Measurements from ENCODE around the gene NEUROD2. TPM values are rescaled to one million over a fixed set of nuclear protein-coding genes. Genes with fewer than 3 reads are reported as not detected.

Gene NEUROD2
- total and polyA plus RNA-seq, 2 experiments from 2014 or later, result not detected

- Histone ChIP-seq H3K9me3 (ENCODE audit: low read depth) (no peaks in the 10 kb centered on the region), H3K27me3 (peaks cover 97% of the 10 kb centered on the region), H3K4me3 (no peak overlapping the region), H3K27ac (no peak overlapping the region), H3K36me3 (no peaks in the 10 kb centered on the region), H3K4me1 (ENCODE audit: low read depth) (no peaks in the 10 kb centered on the region)
- DNase-seq (ENCODE audit: low read depth in 1 of 2, low spot score in 1 of 2), result no peak
- no peak for TF ChIP-seq CTCF (IDR thresholded peaks at IDR 0.05; ENCODE audit: low read depth, low read length)
These were observed 9.4 kb upstream of the NEUROD2 start for GRCh38 chr17:39617100-39617445.

DNA sequence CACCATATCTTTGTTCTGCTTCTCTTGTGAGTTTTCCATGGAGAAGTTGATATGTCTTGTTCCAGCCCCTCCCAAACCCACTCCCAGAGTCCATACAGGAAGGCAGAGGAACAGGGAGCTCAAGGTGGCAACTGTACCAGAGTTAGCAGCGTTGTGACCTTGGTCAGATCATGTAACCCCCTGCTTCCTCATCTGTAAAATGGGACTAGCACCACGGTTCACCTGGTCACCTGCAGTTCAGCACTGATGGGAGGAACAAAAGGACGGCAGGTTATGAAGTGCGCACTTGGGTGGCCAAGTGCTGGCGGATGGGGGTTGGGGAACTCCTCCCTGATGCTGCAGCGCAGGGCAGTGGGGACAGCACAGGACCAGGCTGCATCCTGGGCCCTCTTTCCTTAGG lies 7.7 kb upstream of the NEUROD2 start:
- Histone ChIP-seq H3K4me1 (ENCODE audit: low read depth) (no peaks in the 10 kb centered on the region), H3K27ac (no peak overlapping the region), H3K4me3 (no peak overlapping the region), H3K36me3 (no peaks in the 10 kb centered on the region), H3K27me3 (peaks cover 100% of the 10 kb centered on the region), H3K9me3 (ENCODE audit: low read depth) (no peaks in the 10 kb centered on the region)
- DNase-seq (ENCODE audit: low read depth in 1 of 2, low spot score in 1 of 2), result no peak
- no peak for TF ChIP-seq CTCF (IDR thresholded peaks at IDR 0.05; ENCODE audit: low read depth, low read length)

DNA sequence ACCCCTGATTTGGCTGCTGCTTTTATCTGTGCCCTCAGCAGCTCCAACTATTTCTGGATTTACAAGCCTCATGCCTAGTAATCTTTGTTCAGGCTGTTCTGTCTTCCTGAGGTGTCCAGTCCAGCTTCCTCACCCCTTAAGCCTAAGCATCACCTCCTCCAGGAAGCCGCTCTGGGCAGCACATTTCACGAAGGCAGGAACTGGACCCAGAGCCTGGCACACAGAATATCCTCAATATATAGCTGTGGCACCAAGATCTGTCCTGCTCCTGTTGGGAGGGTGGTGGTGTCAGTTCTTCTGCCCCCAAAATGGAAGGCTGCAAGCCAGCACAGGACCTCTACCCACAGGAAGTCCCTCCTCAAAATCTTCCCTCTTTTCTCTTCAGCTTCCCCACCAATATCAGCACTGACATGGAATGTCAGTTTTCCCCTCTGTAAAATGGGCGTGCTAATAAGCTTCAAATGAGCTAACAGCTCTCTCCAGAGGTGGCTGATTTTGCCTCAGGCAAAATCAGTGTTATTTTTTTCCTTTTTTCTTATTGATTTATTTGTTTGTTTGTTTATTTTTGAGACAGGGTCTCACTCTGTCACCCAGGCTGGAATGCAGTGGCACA lies 6.9 kb upstream of the NEUROD2 start:
- no peak overlapping the region for H3K27ac ChIP-seq

GRCh38 chr17:39612935-39613464 lies 5.3 kb upstream of the NEUROD2 start:
- peaks cover 100% of the 10 kb centered on the region for H3K27me3 ChIP-seq
- no peak for DNase-seq (ENCODE audit: low read depth in 1 of 2, low spot score in 1 of 2)

More for the DNA sequence above, 6.9 kb upstream of the NEUROD2 start:
- TF ChIP-seq CTCF (IDR thresholded peaks at IDR 0.05; ENCODE audit: low read depth, low read length), result no peak
- no peak for DNase-seq (ENCODE audit: low read depth in 1 of 2, low spot score in 1 of 2)
- Histone ChIP-seq H3K9me3 (ENCODE audit: low read depth) (no peaks in the 10 kb centered on the region), H3K4me3 (no peak overlapping the region), H3K27me3 (peaks cover 100% of the 10 kb centered on the region), H3K4me1 (ENCODE audit: low read depth) (no peaks in the 10 kb centered on the region), H3K36me3 (no peaks in the 10 kb centered on the region)

DNA sequence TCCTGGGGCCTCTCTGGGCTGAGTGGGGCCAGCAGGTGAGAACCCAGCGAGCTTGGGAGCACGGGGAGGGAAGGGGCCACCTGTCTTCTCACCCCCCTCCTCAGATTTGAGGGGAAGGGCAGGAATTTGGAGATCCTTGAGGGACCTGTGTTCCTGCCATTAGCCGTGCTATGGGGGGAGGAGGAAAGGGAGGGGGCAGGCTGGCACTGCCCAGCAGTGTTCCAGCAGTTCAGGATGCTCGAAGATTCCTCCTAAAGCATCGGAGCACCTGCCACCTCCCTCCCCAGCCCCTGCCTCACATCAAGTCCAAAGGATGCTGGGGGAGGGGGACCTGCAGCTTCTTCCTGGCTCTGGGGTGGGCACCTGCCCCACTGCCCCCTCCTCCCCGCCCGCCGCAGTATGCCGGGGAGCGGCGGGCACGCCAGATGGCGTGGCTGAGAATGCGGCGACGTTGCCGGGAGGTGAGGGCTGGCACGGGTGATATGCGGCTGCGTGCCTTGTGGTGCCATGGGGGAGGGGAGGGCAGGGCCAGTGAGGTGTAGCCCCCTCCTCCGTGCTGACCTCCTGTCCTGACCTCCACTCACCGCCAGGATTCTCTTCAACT lies 4.7 kb upstream of the NEUROD2 start:
- H3K27ac ChIP-seq, result no peak overlapping the region
- H3K27me3 ChIP-seq, result peaks cover 100% of the 10 kb centered on the region
- H3K9me3 ChIP-seq (ENCODE audit: low read depth), result no peaks in the 10 kb centered on the region
- no peaks in the 10 kb centered on the region for H3K36me3 ChIP-seq
- TF ChIP-seq CTCF (IDR thresholded peaks at IDR 0.05; ENCODE audit: low read depth, low read length), result no peak
- H3K4me1 ChIP-seq (ENCODE audit: low read depth), result no peaks in the 10 kb centered on the region
- H3K4me3 ChIP-seq, result no peak overlapping the region
- no peak for DNase-seq (ENCODE audit: low read depth in 1 of 2, low spot score in 1 of 2)

More at GRCh38 chr17:39612935-39613464, 5.3 kb upstream of the NEUROD2 start:
- H3K4me3 ChIP-seq, result no peak overlapping the region
- no peaks in the 10 kb centered on the region for H3K4me1 ChIP-seq (ENCODE audit: low read depth)
- no peaks in the 10 kb centered on the region for H3K36me3 ChIP-seq
- H3K27ac ChIP-seq, result no peak overlapping the region
- no peak for TF ChIP-seq CTCF (IDR thresholded peaks at IDR 0.05; ENCODE audit: low read depth, low read length)
- no peaks in the 10 kb centered on the region for H3K9me3 ChIP-seq (ENCODE audit: low read depth)
